Measurements from ENCODE around the gene PPM1K.
A peak's percentile ranks its signal among the peaks of the same experiment; 100 is the strongest.

PPM1K gene

GRCh38 chr4:88276952-88277710 lies 7.2 kb downstream of the PPM1K start:
- peak; percentile 13 for DNase-seq

GRCh38 chr4:88275949-88276515 lies 8.3 kb downstream of the PPM1K start:
- no peak for DNase-seq

GRCh38 chr4:88275516-88275915 lies 8.8 kb downstream of the PPM1K start:
- peak; percentile 14 for DNase-seq

- DNase-seq = no peak
These were observed 15.4 kb downstream of the PPM1K start for GRCh38 chr4:88268913-88269312.

- DNase-seq = no peak
These were observed 20.0 kb downstream of the PPM1K start for GRCh38 chr4:88264336-88264735.

GRCh38 chr4:88257726-88258125 lies 26.6 kb downstream of the PPM1K start:
- DNase-seq = no peak

- no peak for DNase-seq
These were observed 29.2 kb downstream of the PPM1K start for GRCh38 chr4:88255111-88255510.

- no peak for DNase-seq
These were observed 32.4 kb downstream of the PPM1K start for GRCh38 chr4:88251924-88252323.

DNA sequence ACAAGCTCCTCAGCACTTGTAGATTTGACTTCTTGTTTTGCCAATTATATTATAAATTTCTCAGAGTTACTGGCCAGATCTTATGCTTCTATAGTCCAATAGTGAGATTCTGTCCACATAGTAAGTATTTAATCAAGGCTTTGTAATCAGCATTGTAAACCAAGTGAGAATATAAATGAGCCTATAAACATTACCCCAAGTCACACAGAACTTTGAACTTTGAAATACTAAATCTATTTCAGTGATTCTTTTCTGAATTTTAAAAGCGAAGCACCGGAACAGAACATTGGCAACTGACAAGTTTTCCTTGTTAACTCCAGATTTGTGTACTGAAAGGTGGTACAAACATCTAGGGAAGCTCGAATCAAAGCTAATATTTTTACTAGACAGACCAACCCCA lies 37.2 kb downstream of the PPM1K start:
- no peak for DNase-seq

DNA sequence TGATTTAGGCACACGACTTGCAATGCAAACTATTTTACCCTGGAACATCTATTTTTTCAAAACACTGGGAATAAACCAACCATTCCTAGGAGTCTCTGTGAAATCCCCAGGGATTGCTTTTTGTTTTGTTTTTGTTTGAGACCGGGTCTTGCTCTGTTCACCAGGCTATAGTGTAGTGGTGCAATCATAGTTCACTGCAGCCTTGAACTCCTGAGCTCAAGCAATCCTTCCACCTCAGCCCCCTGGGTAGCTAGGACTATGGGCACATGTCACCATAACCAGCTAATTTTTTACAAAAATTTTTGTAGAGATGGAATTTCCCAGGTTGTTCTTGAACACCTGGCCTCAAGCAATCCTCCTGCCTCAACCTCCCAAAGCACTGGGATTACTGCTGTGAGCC lies 37.8 kb downstream of the PPM1K start:
- DNase-seq = no peak

GRCh38 chr4:88244816-88245579 lies 39.4 kb downstream of the PPM1K start:
- DNase-seq = no peak

DNA sequence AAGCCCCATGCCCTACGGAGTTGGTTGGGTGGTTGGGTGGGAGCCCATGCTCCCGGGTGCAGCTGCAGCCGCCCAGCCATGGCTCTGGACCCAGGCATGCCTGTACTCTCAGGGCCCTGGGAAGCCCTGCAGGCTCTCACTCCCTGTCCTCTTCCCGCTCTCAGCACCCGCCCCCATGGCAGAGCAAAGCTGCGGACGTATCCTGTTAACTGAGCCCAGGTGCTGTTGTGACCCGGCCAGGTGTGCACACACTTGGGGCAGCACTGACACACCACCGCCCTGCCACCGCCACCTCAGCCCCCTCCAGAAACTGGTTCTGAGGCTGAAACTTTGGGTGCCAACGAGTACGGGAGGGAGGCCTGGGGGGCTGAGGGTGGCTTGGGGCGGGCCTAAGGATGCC lies 40.3 kb downstream of the PPM1K start:
- DNase-seq = no peak

DNA sequence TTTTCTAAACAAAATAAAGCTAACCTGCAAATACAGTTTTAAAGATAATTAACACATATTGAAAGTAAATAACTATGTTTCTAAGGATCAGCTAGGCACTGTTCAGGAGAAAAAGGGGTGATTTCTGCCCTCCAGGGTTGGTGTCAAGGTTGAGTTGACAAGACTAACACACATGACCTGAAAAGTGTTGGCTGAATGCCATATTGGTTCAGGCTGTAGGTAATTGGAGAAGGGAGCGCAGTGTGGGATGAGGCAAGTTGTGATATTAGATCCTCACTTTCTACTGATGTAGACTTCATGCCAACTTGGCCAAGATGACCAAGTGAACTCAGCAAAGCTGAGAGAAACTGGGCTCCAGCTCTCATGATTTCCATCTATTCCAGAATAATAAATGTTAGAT lies 42.2 kb downstream of the PPM1K start:
- DNase-seq = no peak

- no peak for DNase-seq
These were observed 44.1 kb downstream of the PPM1K start for GRCh38 chr4:88240297-88240714.

DNA sequence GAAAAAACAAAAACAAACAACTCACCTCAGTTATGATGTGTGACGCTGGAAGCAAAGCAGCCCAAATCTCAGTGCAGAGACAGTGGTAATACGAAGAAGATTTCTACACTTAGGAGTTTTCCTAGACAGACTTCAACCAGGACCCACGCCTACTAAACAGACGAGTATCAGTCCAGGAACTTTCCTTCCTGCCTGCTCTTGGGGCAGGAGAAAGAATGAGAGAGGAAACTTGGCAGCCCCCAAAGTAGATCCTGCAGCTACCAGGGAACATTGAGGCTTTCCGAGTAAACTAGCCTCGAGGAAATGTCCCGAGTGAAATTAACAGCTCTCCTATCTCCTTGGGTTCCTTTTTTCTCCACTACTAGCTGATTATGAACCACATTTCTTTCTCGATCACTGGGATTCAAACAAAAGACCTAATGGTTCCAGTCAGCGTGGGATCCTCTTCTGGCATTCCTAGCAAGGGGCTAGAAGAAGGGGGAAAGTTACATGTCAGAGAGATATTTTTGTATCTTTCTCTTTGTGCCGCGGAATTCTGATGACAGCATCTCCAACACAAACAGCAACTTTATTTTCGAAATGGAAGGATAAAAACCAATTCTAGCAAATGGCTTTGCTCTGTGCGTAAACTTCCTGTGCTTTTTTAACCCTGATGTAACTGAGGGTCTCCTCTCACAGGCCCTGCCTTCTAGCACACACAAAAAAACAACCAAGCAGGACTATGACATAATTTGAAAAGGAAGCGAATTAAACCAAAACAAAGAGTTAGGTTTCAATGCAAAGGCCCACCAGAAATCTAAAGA lies 53.2 kb downstream of the PPM1K start:
- peak; percentile 11 for DNase-seq

GRCh38 chr4:88230461-88230891 lies 53.9 kb downstream of the PPM1K start:
- no peak for DNase-seq

- DNase-seq = no peak
These were observed 56.6 kb downstream of the PPM1K start for GRCh38 chr4:88227734-88228133.

- DNase-seq = no peak
These were observed 58.2 kb downstream of the PPM1K start for GRCh38 chr4:88226143-88226542.

DNA sequence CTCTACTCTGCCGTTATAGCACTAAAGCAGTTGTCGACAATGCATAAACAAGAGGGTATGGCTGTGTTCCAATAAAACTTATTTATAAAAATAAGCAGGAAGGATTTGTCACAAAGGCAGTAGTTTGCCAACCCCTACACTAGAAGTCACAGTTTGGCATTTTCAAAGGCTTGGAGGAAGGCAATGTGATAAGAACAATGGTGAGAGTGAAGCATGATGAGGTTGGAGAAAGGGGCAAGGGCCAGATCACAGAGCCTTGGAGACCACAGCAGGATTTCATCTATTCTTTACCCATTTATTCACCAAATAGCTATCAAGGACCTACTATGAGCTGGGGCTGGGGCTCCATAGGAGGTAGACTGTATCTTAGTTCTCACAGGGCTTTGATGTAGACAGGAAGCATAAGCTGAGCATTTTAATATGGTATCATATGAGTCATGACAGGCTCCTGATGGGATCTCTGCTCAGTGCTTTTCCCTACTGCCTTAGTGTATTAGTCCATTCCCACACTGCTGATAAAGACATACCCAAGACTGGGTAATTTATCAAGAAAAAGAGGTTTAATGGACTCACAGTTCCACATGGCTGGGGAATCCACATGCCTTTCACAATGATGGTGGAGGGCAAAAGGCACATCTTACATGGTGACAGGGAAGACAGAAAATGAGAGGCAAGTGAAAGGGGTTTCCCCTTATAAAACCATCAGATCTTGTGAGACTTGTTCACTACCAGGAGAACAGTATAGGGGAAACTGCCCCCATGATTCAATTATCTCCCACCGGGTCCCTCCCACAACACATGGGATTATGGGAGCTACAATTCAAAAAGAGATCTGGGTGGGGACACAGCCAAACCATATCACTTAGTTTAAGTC lies 58.9 kb downstream of the PPM1K start:
- no peak for DNase-seq

GRCh38 chr4:88223516-88223915 lies 60.8 kb downstream of the PPM1K start:
- DNase-seq = no peak

- peak; percentile 42 for DNase-seq
These were observed 65.3 kb downstream of the PPM1K start for GRCh38 chr4:88219099-88219498.

DNA sequence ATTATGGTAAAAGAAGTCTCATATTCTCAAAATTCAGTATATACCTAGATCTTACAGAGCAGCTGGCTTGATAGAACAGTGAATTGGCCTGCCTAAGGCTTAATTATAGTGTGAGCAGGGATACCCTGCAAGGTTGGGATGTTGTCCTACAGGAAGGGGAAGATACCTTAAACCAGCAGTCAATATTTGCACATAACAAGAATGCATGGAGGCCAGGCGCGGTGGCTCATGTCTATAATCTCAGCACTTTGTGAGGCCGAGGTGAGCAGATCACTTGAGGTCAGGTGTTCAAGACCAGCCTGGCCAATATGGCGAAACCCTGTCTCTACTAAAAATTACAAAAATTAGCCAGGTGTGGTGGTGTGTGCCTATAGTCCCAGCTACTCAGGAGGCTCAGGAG lies 67.2 kb downstream of the PPM1K start:
- DNase-seq = no peak
